ENCODE results near the gene SND1. TPM values are rescaled to one million over a fixed set of nuclear protein-coding genes. Genes with fewer than 3 reads are reported as not detected.
"Not testable (repeated sequence)": the region's sequence is repeated elsewhere in the genome, so short reads cannot be mapped to it uniquely, and the experiment has no call there.

Gene SND1
- total RNA-seq, 1 experiment from 2014 or later = 274 TPM

DNA sequence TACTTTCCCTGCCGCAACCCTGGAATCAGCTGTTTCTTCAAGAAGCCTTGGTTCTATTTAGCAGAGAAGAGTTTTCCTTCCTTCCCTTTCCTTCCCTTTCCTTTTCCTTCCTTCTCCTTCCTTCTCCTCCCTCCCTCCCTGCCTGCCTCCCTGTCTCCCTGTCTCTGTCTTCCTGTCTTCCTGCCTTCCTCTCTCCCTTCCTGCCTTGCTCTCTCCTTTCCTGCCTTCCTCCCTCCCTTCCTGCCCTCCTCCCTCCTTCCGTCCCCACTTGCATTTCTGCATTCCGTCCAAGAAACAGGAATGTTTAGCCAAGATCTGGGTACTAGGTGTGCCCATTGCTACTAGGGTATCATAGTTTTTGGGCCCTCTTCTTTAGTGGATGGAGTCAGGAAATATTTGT, 21.9 kb downstream of the SND1 start:
- ChIA-PET CTCF (no interaction called here), POLR2A (no interaction called here)
- Histone ChIP-seq H3K4me3 (ENCODE audit: low read depth, low read length) (no peak overlapping the region), H3K27me3 (replicated peaks; ENCODE audit: control insufficient read depth, insufficient read depth, low read length) (no peaks in the 10 kb centered on the region), H3K4me1 (no peaks in the 10 kb centered on the region; the same call in 1 of the 2 replicates), H3K9me3 (no peaks in the 10 kb centered on the region), H3K36me3 (ENCODE audit: control insufficient read depth, insufficient read depth, low read length) (no peaks in the 10 kb centered on the region)
- Mint-ChIP-seq H3K27me3 (ENCODE audit: insufficient read depth, unreplicated experiment) (no peaks in the 10 kb centered on the region), H3K27ac (ENCODE audit: unreplicated experiment) (no peak overlapping the region), H3K36me3 (ENCODE audit: insufficient read depth, unreplicated experiment) (peaks cover 88% of the 10 kb centered on the region), H3K4me3 (ENCODE audit: unreplicated experiment) (no peak overlapping the region), H3K9me3 (ENCODE audit: unreplicated experiment) (no peaks in the 10 kb centered on the region), H3K4me1 (ENCODE audit: low read depth, unreplicated experiment) (peaks cover 7% of the 10 kb centered on the region)
- BruUV-seq (replicated peaks) = no TSS peak
- DNase-seq = no peak
- TF ChIP-seq CTCF (IDR thresholded peaks at IDR 0.05; ENCODE audit: insufficient read depth in 1 of 2, low read depth in 1 of 2, low read length in 1 of 2, severe bottlenecking in 1 of 2, unreplicated experiment in 1 of 2) = no peak
- intact Hi-C loops (cut with micrococcal nuclease; ENCODE audit: unreplicated experiment) = no loop called here

DNA sequence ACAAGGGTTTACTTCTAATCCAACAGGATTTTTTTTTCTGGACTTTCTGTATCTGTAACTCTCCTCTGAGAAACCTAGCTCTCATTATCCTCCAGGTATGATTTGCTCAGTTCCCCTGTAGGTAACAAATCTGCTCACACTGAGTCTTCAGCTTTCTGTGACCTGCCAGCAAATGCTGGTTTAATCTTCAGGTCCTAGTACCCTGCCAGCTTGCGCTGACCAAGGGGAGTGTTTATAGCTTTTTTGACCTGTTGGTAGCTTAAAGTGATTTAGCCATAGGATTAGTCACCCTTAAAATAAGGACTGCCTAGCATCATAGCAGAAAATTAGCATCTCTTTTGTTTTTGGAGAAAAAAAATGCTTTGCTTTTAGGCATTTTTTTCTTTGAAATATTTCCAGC, 22.4 kb downstream of the SND1 start:
- H3K9me3 ChIP-seq = peaks cover 3% of the 10 kb centered on the region
- Mint-ChIP-seq H3K9me3 (ENCODE audit: unreplicated experiment) (peaks cover 3% of the 10 kb centered on the region), H3K27me3 (ENCODE audit: insufficient read depth, unreplicated experiment) (no peaks in the 10 kb centered on the region), H3K36me3 (ENCODE audit: insufficient read depth, unreplicated experiment) (peaks cover 88% of the 10 kb centered on the region), H3K4me1 (ENCODE audit: low read depth, unreplicated experiment) (peaks cover 7% of the 10 kb centered on the region), H3K4me3 (ENCODE audit: unreplicated experiment) (no peak overlapping the region), H3K27ac (ENCODE audit: unreplicated experiment) (no peak overlapping the region)
- no peaks in the 10 kb centered on the region for H3K27me3 ChIP-seq (replicated peaks; ENCODE audit: control insufficient read depth, insufficient read depth, low read length)
- intact Hi-C loops (cut with micrococcal nuclease; ENCODE audit: unreplicated experiment) = no loop called here
- POLR2A ChIA-PET = no interaction called here
- DNase-seq = no peak
- no peak overlapping the region for H3K4me3 ChIP-seq (ENCODE audit: low read depth, low read length)
- TF ChIP-seq CTCF (IDR thresholded peaks at IDR 0.05; ENCODE audit: insufficient read depth in 1 of 2, low read depth in 1 of 2, low read length in 1 of 2, severe bottlenecking in 1 of 2, unreplicated experiment in 1 of 2) = no peak
- no peaks in the 10 kb centered on the region; the same call in 1 of the 2 replicates for H3K4me1 ChIP-seq
- CTCF ChIA-PET = no interaction called here
- no TSS peak for BruUV-seq (replicated peaks)
- H3K36me3 ChIP-seq (ENCODE audit: control insufficient read depth, insufficient read depth, low read length) = no peaks in the 10 kb centered on the region

DNA sequence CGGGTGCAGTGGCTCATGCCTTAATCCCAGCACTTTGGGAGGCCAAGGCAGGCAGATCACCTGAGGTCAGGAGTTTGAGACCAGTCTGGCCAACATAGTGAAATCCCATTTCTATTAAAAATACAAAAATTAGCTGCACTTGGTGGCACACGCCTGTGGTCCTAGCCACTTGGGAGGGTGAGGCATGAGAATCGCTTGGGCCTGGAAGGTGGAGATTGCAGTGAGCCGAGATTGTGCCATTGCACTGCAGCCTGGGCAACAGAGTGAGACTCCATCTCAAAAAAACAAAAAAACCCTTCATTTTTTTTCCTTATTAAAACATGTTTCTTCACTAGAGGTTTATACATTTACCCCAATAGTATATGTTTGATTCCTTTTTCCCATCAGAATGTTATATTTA, 22.9 kb downstream of the SND1 start:
- H3K27me3 Mint-ChIP-seq (ENCODE audit: insufficient read depth, unreplicated experiment); BruUV-seq (replicated peaks); H3K27me3 ChIP-seq (replicated peaks; ENCODE audit: control insufficient read depth, insufficient read depth, low read length); H3K9me3 Mint-ChIP-seq (ENCODE audit: unreplicated experiment); H3K36me3 ChIP-seq (ENCODE audit: control insufficient read depth, insufficient read depth, low read length); H3K27ac Mint-ChIP-seq (ENCODE audit: unreplicated experiment); DNase-seq; H3K4me1 ChIP-seq; H3K4me3 ChIP-seq (ENCODE audit: low read depth, low read length); H3K4me1 Mint-ChIP-seq (ENCODE audit: low read depth, unreplicated experiment); H3K9me3 ChIP-seq; H3K4me3 Mint-ChIP-seq (ENCODE audit: unreplicated experiment); CTCF ChIA-PET; POLR2A ChIA-PET; intact Hi-C loops (cut with micrococcal nuclease; ENCODE audit: unreplicated experiment): not testable (repeated sequence)
- H3K36me3 Mint-ChIP-seq (ENCODE audit: insufficient read depth, unreplicated experiment) = peaks cover 88% of the 10 kb centered on the region

DNA sequence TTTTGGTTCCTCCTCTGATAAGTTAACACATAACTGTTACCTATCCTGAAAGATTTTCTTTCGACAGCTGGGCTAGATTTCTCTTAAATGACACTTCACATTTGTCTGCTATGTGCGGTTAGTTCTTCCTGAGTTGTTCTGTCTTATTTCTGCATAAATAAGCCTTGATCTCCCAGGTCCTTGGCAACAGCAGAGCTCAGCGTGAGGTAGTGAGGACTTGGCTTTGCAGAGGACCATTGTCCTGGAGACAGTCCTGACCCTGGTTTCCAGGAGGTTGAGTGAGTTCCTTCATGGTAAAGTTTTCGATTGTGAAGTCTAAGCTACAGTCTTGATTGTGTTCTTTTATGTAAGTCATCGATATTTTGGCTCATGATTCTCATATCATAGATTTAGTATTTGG, 23.7 kb downstream of the SND1 start:
- ChIA-PET POLR2A (no interaction called here), CTCF (no interaction called here)
- TF ChIP-seq CTCF (IDR thresholded peaks at IDR 0.05; ENCODE audit: insufficient read depth in 1 of 2, low read depth in 1 of 2, low read length in 1 of 2, severe bottlenecking in 1 of 2, unreplicated experiment in 1 of 2) = no peak
- Histone ChIP-seq H3K9me3 (peaks cover 11% of the 10 kb centered on the region), H3K4me1 (no peaks in the 10 kb centered on the region; the same call in 1 of the 2 replicates), H3K27me3 (replicated peaks; ENCODE audit: control insufficient read depth, insufficient read depth, low read length) (no peaks in the 10 kb centered on the region), H3K36me3 (ENCODE audit: control insufficient read depth, insufficient read depth, low read length) (no peaks in the 10 kb centered on the region), H3K4me3 (ENCODE audit: low read depth, low read length) (no peak overlapping the region)
- intact Hi-C loops (cut with micrococcal nuclease; ENCODE audit: unreplicated experiment) = no loop called here
- Mint-ChIP-seq H3K36me3 (ENCODE audit: insufficient read depth, unreplicated experiment) (peaks cover 88% of the 10 kb centered on the region), H3K4me1 (ENCODE audit: low read depth, unreplicated experiment) (peaks cover 7% of the 10 kb centered on the region), H3K27me3 (ENCODE audit: insufficient read depth, unreplicated experiment) (no peaks in the 10 kb centered on the region), H3K4me3 (ENCODE audit: unreplicated experiment) (no peak overlapping the region), H3K9me3 (ENCODE audit: unreplicated experiment) (peaks cover 17% of the 10 kb centered on the region), H3K27ac (ENCODE audit: unreplicated experiment) (no peak overlapping the region)
- no TSS peak for BruUV-seq (replicated peaks)
- DNase-seq = no peak
